ENCODE data around the gene ST8SIA2. TPM values are rescaled to one million over a fixed set of nuclear protein-coding genes. Genes with fewer than 3 reads are reported as not detected.

Gene ST8SIA2
- total RNA-seq (2022; extraction: Qiagen RNA extraction) = 0.39 to 0.73 TPM (median 0.57 TPM) in 5 replicates

GRCh38 chr15:92393071-92393979, at the start of gene ST8SIA2:
ST8SIA2 (plus strand) TSS chr15:92393881; CDS start chr15:92394065, 184 bp downstream.

All from A549 treated with CORT108297 at 1 μM for 4 hours (cell line).